NCI-H128 (cell line): Measurements from ENCODE around the gene TEX29.

ENCODE experiments used
- DNase-seq: peaks from one replicate; lab custom pipeline; 2025; ENCODE audit not compliant: unreplicated experiment; lab: John Stamatoyannopoulos, UW

The TEX29 gene

DNA sequence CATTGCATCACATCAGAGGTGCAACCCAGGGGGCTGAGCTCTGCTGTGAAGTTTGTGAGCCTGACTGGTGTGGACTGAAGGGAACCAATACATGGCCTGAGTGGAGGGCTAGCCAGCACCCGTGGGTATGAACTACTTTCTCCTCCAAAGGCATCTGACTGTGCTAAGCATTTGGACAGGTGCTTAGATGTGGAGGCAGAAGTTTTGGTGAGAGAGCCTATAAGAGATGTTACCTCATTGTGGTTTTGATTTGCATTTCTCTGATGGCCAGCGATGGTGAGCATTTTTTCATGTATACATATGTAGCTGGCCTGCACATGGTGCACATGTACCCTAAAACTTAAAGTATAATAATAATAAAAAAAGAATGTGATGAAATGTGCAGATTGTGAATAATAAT lies 46.9 kb downstream of the TEX29 start:
- DNase-seq, result no peak

DNA sequence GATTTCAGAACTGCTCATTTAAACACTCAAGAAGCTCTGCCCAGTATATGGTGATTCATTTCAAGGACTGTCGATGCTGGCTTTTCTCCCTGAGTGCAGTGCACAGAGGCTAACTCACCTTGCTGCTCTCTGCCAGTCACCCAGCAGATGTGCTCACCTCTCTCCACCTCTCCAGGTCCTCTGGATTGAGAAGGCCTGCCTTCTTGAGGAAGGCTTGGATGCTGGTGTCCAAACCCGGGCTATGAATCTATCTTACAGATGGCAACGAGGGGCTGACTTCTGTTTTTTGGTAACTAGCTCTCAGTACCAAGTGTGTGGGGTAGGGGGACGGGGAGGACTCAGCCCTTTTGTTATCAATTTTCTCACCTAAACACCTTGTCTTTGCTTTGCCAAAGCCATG lies 47.6 kb downstream of the TEX29 start:
- no peak for DNase-seq

DNA sequence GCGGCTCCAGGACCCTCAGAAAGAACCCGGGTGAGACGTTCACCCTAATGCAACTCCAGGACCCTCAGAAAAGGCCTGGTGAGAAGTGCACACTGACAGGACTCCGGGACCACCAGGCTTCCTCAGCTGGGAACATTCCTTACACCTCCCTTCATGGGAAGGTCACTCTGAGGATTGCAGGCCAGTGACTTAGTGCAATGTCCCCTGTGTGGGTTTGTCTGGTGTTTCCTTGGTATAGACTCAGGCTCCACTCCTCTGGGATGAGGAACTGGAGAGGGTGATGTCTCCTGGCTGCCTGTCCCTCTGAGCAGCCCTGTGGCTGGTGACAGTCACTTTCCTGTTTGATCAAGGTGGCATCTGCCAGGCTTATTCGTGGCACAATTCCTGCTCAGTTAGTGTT lies 49.7 kb downstream of the TEX29 start:
- no peak for DNase-seq

DNA sequence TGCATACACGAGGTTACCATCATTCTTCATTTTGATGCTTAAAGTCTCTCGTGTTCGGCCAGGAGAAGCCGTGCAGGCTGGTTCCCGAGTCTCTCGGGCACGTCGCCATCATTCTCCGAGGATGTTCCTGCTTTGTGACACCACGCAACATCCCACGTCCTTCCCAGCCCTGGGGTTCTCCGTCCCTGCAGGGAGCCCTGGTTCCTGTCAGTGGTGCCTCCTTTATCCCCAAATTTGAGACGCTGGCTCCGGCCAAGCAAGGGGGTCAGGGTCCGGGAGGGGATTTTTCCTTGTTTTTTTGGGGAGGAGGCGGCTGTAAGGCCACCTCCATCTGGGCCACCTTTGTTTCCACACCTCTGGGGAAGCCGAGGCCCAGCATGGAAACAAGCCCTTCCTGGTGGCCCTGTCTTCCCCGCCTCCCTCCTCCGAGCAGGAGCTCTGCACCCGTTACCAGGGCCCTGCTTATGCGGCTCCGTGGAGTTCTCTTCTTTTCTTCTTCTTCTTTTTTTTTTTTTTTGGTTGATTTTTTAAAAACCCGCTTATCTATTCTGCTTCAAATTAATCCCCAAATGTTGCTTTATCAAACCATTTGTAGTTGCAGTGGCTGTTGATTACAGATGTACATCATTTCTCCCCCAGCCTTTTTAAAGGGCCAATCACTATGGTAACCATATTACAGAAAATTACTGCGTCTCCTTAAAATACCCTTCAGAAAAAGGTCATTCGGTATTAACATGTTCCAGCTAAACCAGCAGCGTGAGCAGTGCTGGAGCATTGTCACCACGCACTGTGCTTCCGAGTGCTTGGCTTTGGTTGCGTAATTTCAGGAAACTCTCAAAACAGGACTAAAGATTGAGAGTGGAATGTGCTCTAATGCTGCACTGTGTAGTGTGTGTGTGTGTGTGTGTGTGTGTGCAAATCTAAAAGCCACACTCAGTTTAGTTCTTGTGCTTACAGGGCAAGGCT lies 50.4 kb downstream of the TEX29 start:
- no peak for DNase-seq

DNA sequence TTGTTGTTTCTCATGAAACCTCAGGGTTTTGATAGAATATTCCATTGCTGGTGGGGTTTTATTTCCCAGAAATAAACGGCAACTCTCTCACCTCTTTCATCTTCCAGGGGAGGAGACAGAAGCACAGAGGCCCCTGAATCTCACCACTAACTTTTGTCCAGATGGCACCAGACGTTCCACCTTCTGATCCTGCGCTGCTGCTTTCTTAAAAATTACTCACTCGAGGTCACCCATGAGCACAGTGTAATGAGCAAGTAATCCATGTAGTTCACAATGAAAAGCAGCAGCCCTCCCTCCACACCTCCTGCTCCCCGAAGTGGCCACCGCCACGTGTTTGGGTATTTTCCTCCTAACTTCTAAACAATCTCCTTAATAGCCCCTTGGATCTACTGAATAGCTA lies 51.3 kb downstream of the TEX29 start:
- no peak for DNase-seq

DNA sequence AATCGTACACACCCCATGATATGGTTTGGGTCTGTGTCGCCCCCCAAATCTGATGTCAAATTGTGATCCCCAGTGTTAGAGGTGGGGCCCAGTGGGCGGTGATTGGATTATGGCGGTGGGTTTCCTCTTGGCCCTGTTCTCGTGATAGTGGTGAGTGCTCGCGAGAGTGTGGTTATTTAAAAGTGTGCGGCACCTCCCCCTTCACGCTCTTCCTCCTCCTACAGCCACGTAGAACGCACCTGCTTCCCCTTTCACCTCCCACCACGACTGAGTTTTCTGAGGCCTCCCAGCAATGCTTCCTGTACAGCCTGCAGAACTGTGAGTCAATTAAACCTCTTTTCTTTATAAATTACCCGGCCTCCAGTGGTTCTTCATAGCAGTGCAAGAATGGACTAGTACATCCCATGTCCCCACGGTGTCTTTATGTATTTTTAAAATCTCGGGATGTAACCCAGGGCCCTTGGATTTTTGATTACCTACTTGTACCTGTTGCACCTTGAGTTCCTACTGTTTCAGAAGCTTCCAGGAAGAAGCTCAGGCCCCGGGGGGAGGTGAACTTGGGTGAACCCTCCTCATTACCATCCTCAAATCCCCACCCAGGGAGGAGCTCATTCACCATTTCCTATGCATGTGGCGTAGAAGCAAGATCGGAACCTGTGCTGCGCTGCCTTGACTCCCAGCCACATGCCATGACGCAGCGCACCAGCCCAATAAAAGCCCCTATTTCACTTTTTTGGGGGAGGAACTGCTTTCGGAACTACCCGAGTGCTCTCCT lies 52.4 kb downstream of the TEX29 start:
- DNase-seq, result no peak

DNA sequence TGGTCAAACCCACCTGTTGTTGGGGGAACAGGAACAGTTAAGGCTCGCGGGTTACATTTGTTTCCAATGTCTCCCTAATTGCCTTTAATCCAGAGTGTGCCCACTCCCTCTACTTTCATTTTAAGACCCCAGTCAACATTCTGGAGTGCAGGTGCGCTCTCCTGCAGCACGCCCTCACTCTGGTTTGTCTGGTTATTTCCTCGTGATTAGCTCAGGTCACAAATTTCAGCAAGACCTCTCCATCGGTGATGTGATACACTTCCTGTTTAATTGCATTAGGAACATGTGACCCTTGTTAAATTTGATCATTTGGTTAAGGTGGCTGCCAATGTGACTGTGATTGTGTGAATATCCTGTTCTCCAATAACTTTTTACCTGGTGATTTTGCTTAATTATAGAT lies 53.0 kb downstream of the TEX29 start:
- no peak for DNase-seq

GRCh38 chr13:111380431-111380830 lies 60.0 kb downstream of the TEX29 start:
- no peak for DNase-seq

- no peak for DNase-seq
Observed at GRCh38 chr13:111382411-111382810, 62.0 kb downstream of the TEX29 start.

DNA sequence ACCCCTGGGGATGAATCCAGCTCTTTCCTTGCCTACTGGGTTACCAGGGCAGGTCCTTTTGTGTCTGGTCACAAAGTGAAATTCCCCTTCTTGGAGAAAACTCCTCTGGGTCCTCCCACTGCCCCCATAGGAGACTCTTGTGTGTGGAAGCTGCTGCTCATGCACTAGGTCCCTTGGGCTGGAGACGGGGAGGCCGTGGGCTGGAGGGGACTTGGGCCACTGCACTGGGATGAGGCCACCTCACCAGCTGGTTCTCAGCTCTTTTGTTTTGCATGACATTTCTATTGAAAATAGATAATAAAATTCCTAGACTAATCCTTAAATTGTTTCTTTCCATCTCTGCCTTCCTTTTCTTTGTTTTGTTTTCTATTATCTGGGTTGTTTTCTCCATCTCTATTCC lies 62.4 kb downstream of the TEX29 start:
- no peak for DNase-seq

GRCh38 chr13:111383591-111384440 lies 63.4 kb downstream of the TEX29 start:
- no peak for DNase-seq

- no peak for DNase-seq
Observed at GRCh38 chr13:111384441-111385182, 64.2 kb downstream of the TEX29 start.

- no peak for DNase-seq
Observed at GRCh38 chr13:111385183-111385857, 64.9 kb downstream of the TEX29 start.

DNA sequence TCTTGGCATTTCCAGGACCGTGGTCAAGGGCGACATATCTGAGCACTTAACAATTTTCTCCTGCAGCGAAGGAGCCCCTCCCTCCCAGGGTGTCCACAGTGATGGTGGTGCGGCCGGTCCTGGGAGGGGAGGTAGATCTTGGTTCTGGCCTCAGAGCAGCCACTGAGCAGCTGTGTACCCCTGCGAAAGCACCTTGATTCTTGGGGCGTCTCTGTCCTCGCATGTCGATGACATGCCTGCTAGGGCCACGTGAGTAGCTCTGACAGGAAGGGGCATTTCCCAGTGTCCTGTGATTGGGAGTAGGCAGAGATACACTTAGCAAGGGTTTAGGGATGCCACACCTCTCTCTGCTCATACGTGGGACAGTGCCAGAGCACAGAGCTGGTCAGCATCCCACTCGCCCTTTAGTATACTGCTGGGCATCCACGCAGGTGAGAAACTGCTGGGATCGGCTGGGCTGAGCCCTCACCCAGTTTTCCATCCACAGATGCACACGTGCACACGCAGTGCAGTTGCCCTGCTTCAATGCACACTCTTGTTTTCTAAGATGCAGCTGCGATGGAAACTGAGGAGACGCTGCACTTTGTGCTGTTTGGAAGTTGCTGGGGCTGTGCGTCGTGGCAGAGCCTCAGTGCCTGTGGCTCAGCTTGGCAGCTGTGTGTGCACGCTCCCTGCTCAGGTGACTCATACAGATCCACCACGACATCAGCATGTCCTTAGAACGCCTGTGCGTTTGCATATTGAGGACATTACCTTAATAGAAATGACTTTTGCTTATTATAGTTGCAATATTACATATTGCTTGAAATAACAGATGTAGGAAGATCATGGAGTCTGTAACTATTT lies 66.8 kb downstream of the TEX29 start:
- DNase-seq, result no peak

DNA sequence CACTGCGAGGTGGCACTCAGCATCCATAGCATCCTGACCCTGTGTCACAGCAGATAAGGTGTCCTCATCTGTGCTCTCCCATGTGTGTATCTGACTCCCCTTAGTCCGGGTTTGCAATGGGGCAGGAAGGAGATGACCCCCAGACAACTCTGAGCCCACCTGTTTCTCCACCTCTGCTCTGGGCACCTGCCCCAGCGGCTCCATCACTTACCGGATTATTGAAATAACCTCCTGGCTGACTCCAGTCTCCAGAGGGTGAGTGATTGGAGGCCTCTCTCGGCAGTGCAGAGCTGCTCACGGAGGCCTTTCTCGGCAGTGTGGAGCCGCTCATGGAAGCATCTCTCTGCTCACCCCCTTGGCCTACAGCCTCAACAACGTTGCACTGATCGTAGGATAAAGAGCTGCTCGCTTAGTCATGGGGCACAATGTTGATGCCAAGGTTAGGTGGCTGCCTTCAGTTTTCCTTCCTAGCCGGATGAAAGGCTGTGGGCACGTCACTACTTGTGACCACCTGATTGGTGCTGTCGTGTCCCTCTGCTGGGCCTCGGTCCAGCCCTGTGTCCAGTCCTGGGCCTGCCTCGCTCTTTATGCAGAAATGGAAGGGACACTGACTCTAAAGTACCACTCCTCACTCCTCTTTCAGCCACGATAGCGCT lies 67.6 kb downstream of the TEX29 start:
- no peak for DNase-seq

DNA sequence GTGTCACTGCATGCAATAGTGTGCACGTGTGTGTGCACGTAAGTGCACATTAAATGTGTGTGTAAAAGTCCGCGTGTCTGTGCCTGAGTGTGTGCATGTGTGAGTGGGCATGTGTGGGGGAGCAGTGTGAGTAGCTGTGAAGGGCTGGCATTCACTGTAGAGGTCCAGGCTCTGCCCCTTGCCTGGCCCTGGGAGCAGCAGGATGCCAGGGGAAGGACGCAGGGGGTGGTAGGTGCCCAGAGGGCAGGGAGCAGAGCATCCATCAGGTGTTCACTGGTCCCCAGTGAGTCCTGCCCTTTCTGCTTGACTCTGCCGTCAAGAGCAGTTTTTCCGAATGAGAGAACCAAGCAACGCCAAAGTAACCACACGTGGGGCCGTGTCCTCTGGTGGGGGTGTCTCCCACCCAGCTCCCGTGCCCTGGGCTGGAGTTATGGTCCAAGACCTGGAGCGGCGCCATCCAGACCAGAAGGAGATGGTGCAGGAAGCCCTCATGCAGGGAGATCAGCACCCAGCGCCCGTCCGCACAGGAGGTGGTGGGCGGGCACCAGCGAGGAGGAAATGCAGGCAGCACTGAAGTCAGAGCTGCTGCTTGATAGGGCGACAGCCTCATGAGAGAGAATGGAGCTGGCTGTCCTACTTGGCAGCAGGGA lies 68.5 kb downstream of the TEX29 start:
- DNase-seq, result no peak

DNA sequence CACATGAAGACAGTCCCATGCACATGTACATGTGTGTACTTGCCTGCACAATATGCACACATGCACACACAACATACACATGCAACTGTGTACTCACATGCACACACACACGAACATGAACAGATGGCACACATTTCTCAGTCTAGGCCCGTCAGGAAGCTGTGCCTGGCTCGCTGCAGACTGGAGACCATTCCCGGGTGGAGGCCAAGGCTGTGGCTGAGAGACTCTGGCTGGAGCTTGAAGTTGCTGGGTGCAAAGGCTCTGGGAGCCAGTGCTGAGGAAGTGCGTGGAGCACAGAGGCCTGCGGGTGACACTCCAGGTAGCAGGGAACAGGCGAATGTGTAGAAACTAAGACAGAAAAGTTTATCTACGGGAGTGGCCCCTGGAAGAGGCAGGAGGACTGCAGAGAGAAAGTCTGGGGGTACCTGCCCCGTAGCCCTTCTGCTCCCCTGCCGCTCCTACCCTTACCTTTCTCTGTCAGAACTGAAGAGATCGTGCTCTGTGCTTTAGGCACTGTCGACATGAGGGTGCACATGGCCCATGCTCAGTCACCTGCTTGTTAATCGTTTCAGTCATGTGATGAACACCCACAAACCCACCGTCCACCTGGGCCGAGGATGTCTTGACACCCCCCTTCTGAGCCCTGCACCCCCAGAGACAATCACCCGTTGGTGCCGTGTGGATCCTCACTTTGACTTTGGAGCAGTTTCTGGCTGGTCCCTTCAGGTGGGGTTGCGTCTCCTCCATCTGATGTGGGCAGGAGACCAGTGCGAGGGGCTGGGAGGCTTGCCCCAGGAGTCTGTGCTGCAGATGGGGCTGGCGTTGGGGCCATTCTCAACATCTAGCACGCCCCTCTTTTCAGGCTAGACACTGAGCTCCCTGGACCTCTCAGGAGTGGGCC lies 69.4 kb downstream of the TEX29 start:
- no peak for DNase-seq
